Sigmoid colon (tissue), 7 donors: ENCODE data around the gene CRISPLD2. TPM values are rescaled to one million over a fixed set of nuclear protein-coding genes. Genes with fewer than 3 reads are reported as not detected.

Experiments used
- DNase-seq: peaks from one replicate; pipeline ENCODE4 v3.0.0-alpha.2; 2019
- H3K27ac ChIP-seq, 4 donors: fragments of 200-600 bp; sonication (generic); one replicate each; pipeline ENCODE4 v1.5.1; 2016 to 2019; ENCODE audit warnings: mild to moderate bottlenecking in 1 of 4
- H3K27me3 ChIP-seq, 3 donors: fragments of 200-600 bp; sonication (generic); one replicate each; pipeline ENCODE4 v1.5.1; 2019; ENCODE audit warnings: mild to moderate bottlenecking in 1 of 3
- H3K36me3 ChIP-seq, 4 donors: fragments of 200-600 bp; sonication (generic); one replicate each; pipeline ENCODE4 v1.5.1; 2016 to 2019
- H3K4me1 ChIP-seq, 4 donors: fragments of 200-600 bp; sonication (generic); one replicate each; pipeline ENCODE4 v1.5.1; 2017 to 2019
- H3K4me3 ChIP-seq, 4 donors: fragments of 200-600 bp; sonication (generic); one replicate each; pipeline ENCODE4 v1.5.1; 2017 to 2019; ENCODE audit warnings: mild to moderate bottlenecking in 2 of 4, moderate library complexity in 1 of 4
- H3K9me3 ChIP-seq, 4 donors: fragments of 200-600 bp in 3 of 4; sonication (generic) in 3 of 4; one replicate each; pipeline versions ENCODE4 v1.5.1 to v1.6.1; 2013 to 2019
- CTCF ChIP-seq, 4 experiments: fragments of 450-650 bp in 3 of 4; fragments of 200-600 bp in 1 of 4; IDR thresholded peaks; one replicate each; pipeline ENCODE4 v1.5.1; 2016 to 2019; ENCODE audit warnings: antibody characterized with exemption in 4 of 4, mild to moderate bottlenecking in 3 of 4, moderate library complexity in 2 of 4
- EP300 ChIP-seq, 4 donors: sonication (generic); formaldehyde crosslinking; IDR thresholded peaks; one replicate each; pipeline ENCODE4 v1.6.1; 2017; ENCODE audit warnings: antibody characterized with exemption in 4 of 4
- POLR2A ChIP-seq, 2 donors: fragments of 450-650 bp; IDR thresholded peaks; one replicate each; pipeline ENCODE4 v1.6.1; 2016; ENCODE audit warnings: antibody characterized with exemption in 2 of 2, mild to moderate bottlenecking in 2 of 2, moderate library complexity in 2 of 2
- POLR2AphosphoS5 ChIP-seq, 4 donors: sonication (generic); formaldehyde crosslinking; IDR thresholded peaks; one replicate each; pipeline ENCODE4 v1.6.1; 2017; ENCODE audit warnings: antibody characterized with exemption in 4 of 4
- WGBS, 2 donors: extraction: QIAGEN DNeasy Blood & Tissue Kit; methylation state at CpG; one replicate each; pipeline ENCODE4 v1.1.7; 2013; 5-methylcytosine and 5-hydroxymethylcytosine counted together
- intact Hi-C: fragments of 100-400 bp; cut with DNase I; formaldehyde crosslinking; loops from one replicate; pipeline ENCODE4 v1.15.1; 2023
- polyA plus RNA-seq, 3 donors: library from polyadenylated mRNA; stranded (reverse); fragments of 200-250 nt; gene quantifications; one replicate each; pipeline ENCODE4 v1.2.3, GENCODE V29; 2013
- total RNA-seq, 4 donors: library from RNA; depleted of rRNA; stranded (reverse); fragments of >200 nt; gene quantifications; one replicate each; pipeline ENCODE4 v1.1.0, GENCODE V29; 2016
- donor health status: healthy with polysubstance abuse.
- donor health status: Bipolar disorder and iron deficiency.
- donor health status: healthy.

The CRISPLD2 gene
- total and polyA plus RNA-seq, 7 donors, result 3.0 to 545 (median 140) TPM

GRCh38 chr16:84825896-84826557 lies 6.2 kb downstream of the CRISPLD2 start:
- peaks cover 0 to 100% (median 97%) of the 10 kb centered on the region in 4 donors for H3K4me1 ChIP-seq
- TF ChIP-seq CTCF (IDR thresholded peaks at IDR 0.05), result no peak
- TF ChIP-seq EP300 (IDR thresholded peaks at IDR 0.05), result peak in 3 of 4 donors; percentile 5 to 84 (median 74)
- no peak for TF ChIP-seq POLR2A (IDR thresholded peaks at IDR 0.05)
- 87% methylated on average over 8 of the region's 8 CpGs for whole genome bisulfite sequencing, 2 donors
- peak overlapping the region; percentile 96 to 100 (median 98) for H3K27ac ChIP-seq
- H3K4me3 ChIP-seq, result peak overlapping the region; percentile 3 to 30 (median 10)
- DNase-seq, result peak; percentile 89
- intact Hi-C loops, result loop anchor here (10.0 kb wide), 1 partner anchor 531 kb away; the partner anchor contains the start of gene WFDC1
- H3K27me3 ChIP-seq, result no peaks in the 10 kb centered on the region
- H3K9me3 ChIP-seq, result no peaks in the 10 kb centered on the region
- peaks cover 0 to 38% (median 0%) of the 10 kb centered on the region in 4 donors for H3K36me3 ChIP-seq

- peak; percentile 96 for DNase-seq
- H3K4me1 ChIP-seq, result peaks cover 0 to 100% (median 97%) of the 10 kb centered on the region in 4 donors
Measured at GRCh38 chr16:84826558-84826941, 6.8 kb downstream of the CRISPLD2 start.

GRCh38 chr16:84827131-84827574 lies 7.4 kb downstream of the CRISPLD2 start:
- peak overlapping the region; percentile 4 to 30 (median 10) for H3K4me3 ChIP-seq
- H3K27me3 ChIP-seq, result no peaks in the 10 kb centered on the region
- intact Hi-C loops, result loop anchor here (10.0 kb wide), 1 partner anchor 532 kb away; the partner anchor contains the start of gene WFDC1
- H3K4me1 ChIP-seq, result peaks cover 0 to 100% (median 97%) of the 10 kb centered on the region in 4 donors
- TF ChIP-seq POLR2A (IDR thresholded peaks at IDR 0.05) (no peak), CTCF (IDR thresholded peaks at IDR 0.05) (no peak), EP300 (IDR thresholded peaks at IDR 0.05) (peak in 1 of 4 donors; percentile 61), POLR2AphosphoS5 (IDR thresholded peaks at IDR 0.05) (peak in 3 of 4 donors; percentile 59 to 79 (median 67))
- DNase-seq, result peak; percentile 92
- peaks cover 0 to 42% (median 3%) of the 10 kb centered on the region in 4 donors for H3K36me3 ChIP-seq
- H3K27ac ChIP-seq, result peak overlapping the region; percentile 96 to 100 (median 98)
- no peaks in the 10 kb centered on the region for H3K9me3 ChIP-seq
- 77 to 79% methylated on average over 16 of the region's 16 CpGs for whole genome bisulfite sequencing, 2 donors

More at GRCh38 chr16:84826558-84826941, 6.8 kb downstream of the CRISPLD2 start:
- TF ChIP-seq POLR2A (IDR thresholded peaks at IDR 0.05) (no peak), POLR2AphosphoS5 (IDR thresholded peaks at IDR 0.05) (peak; percentile 71 to 92 (median 84)), EP300 (IDR thresholded peaks at IDR 0.05) (peak in 3 of 4 donors; percentile 67 to 93 (median 91)), CTCF (IDR thresholded peaks at IDR 0.05) (no peak)
- intact Hi-C loops, result loop anchor here (10.0 kb wide), 1 partner anchor 532 kb away; the partner anchor contains the start of gene WFDC1
- H3K36me3 ChIP-seq, result peaks cover 0 to 40% (median under 1%) of the 10 kb centered on the region in 4 donors
- H3K27ac ChIP-seq, result peak overlapping the region; percentile 96 to 100 (median 98)
- H3K4me3 ChIP-seq, result peak overlapping the region; percentile 3 to 30 (median 10)
- H3K27me3 ChIP-seq, result no peaks in the 10 kb centered on the region
- H3K9me3 ChIP-seq, result no peaks in the 10 kb centered on the region
- WGBS, 2 donors, result 77 to 81% methylated on average over 13 of the region's 13 CpGs

GRCh38 chr16:84827897-84828296 lies 8.1 kb downstream of the CRISPLD2 start:
- WGBS, 2 donors, result 55 to 75% methylated on average over 15 of the region's 15 CpGs
- H3K27ac ChIP-seq, result peak overlapping the region; percentile 96 to 100 (median 98)
- peaks cover 0 to 100% (median 95%) of the 10 kb centered on the region in 4 donors for H3K4me1 ChIP-seq
- H3K36me3 ChIP-seq, result peaks cover 0 to 38% (median 3%) of the 10 kb centered on the region in 4 donors
- DNase-seq, result peak; percentile 79
- no peaks in the 10 kb centered on the region for H3K9me3 ChIP-seq
- TF ChIP-seq CTCF (IDR thresholded peaks at IDR 0.05), result no peak
- no peak for TF ChIP-seq POLR2A (IDR thresholded peaks at IDR 0.05)
- no peaks in the 10 kb centered on the region for H3K27me3 ChIP-seq
- intact Hi-C loops, result loop anchor here (10.0 kb wide), 1 partner anchor 533 kb away; the partner anchor contains the start of gene WFDC1
- no peak overlapping the region for H3K4me3 ChIP-seq
